PC-3 (cell line): Measurements from ENCODE around the gene IER3IP1. TPM values are rescaled to one million over a fixed set of nuclear protein-coding genes. Genes with fewer than 3 reads are reported as not detected.
A peak's percentile ranks its signal among the peaks of the same experiment; 100 is the strongest.
"Not testable (repeated sequence)": the region's sequence is repeated elsewhere in the genome, so short reads cannot be mapped to it uniquely, and the experiment has no call there.

Source experiments
- ATAC-seq: fragments of 200-7000 bp; cut with Tn5 transposase; 2 replicates; pipeline ENCODE4 v1.9.1; 2020; ENCODE audit warnings: mild to moderate bottlenecking, moderate library complexity
- BruUV-seq: library from RNA; stranded (reverse); fragments of 400-500 nt; replicated peaks from 2 replicates; lab custom pipeline; 2021; lab: Mats Ljungman, UMichigan
- CTCF ChIA-PET: fragments of 300-600 bp; sonication (Branson Sonifier 250); formaldehyde crosslinking; loops from one replicate; lab custom pipeline; 2022; ENCODE audit warnings: antibody characterized with exemption; lab: Charles Lee
- POLR2A ChIA-PET: fragments of 300-600 bp; sonication (Branson Sonifier 250); formaldehyde crosslinking; loops from one replicate; lab custom pipeline; 2022; ENCODE audit warnings: antibody characterized with exemption; ENCODE audit not compliant: unreplicated experiment; lab: Charles Lee
- DNase-seq: peaks from one replicate; pipeline ENCODE4 v3.0.0-alpha.2; 2015
- H2AFZ ChIP-seq: fragments of 300-600 bp; sonication (generic); 2 replicates; pipeline ENCODE4 v1.6.0; 2016; ENCODE audit warnings: antibody characterized with exemption, low read length
- H3F3A ChIP-seq: fragments of 300-600 bp; sonication (generic); one replicate; pipeline ENCODE4 v1.6.0; 2017; ENCODE audit warnings: antibody characterized with exemption, low read length, control low read depth, mild to moderate bottlenecking; ENCODE audit not compliant: unreplicated experiment
- H3K27ac ChIP-seq: fragments of 300-600 bp; sonication (generic); 2 replicates; pipeline ENCODE4 v1.5.1; 2016; ENCODE audit warnings: mild to moderate bottlenecking, low read length
- H3K27me3 ChIP-seq: fragments of 300-600 bp; sonication (generic); 2 replicates; pipeline ENCODE4 v1.6.1; 2016; ENCODE audit warnings: low read length, mixed read lengths
- H3K36me3 ChIP-seq: fragments of 300-600 bp; sonication (generic); 2 replicates; pipeline ENCODE4 v1.6.1; 2016; ENCODE audit warnings: low read depth, mixed run types, low read length, mixed read lengths
- H3K4me1 ChIP-seq: fragments of 300-600 bp; sonication (generic); 2 replicates; pipeline ENCODE4 v1.5.1; 2016; ENCODE audit warnings: low read length; ENCODE audit not compliant: insufficient read depth
- H3K4me2 ChIP-seq: fragments of 300-600 bp; sonication (generic); 2 replicates; pipeline ENCODE4 v1.6.0; 2016; ENCODE audit warnings: low read length
- H3K4me3 ChIP-seq: fragments of 300-600 bp; sonication (generic); 2 replicates; pipeline ENCODE4 v1.5.1; 2016; ENCODE audit warnings: mild to moderate bottlenecking, low read length, mixed read lengths
- H3K79me2 ChIP-seq: fragments of 300-600 bp; sonication (generic); 2 replicates; pipeline ENCODE4 v1.6.1; 2017; ENCODE audit warnings: low read length, mixed read lengths
- H3K9ac ChIP-seq: fragments of 300-600 bp; sonication (generic); 2 replicates; pipeline ENCODE4 v1.6.0; 2016; ENCODE audit warnings: mild to moderate bottlenecking, low read length
- H3K9me2 ChIP-seq: fragments of 300-600 bp; sonication (generic); replicated peaks from 2 replicates; pipeline ENCODE4 v1.6.1; 2016; ENCODE audit warnings: mixed run types, low read length, mixed read lengths
- H3K9me3 ChIP-seq: fragments of 300-600 bp; sonication (generic); 2 replicates; pipeline ENCODE4 v1.6.1; 2016; ENCODE audit warnings: low read length, mixed read lengths
- H4K20me1 ChIP-seq: fragments of 300-600 bp; sonication (generic); 2 replicates; pipeline ENCODE4 v1.6.1; 2016; ENCODE audit warnings: low read length, mixed read lengths
- EZH2 ChIP-seq: fragments of 300-600 bp; sonication (generic); IDR thresholded peaks from one replicate; pipeline ENCODE4 v1.6.1; 2017; ENCODE audit warnings: antibody characterized with exemption, mild to moderate bottlenecking, low read length; ENCODE audit not compliant: unreplicated experiment
- EZH2phosphoT487 ChIP-seq: fragments of 300-600 bp; sonication (generic); IDR thresholded peaks from 2 replicates; pipeline ENCODE4 v1.6.1; 2018; ENCODE audit warnings: mild to moderate bottlenecking, antibody characterized with exemption, low read length, borderline replicate concordance
- intact Hi-C: fragments of 100-400 bp; cut with micrococcal nuclease; formaldehyde crosslinking; loops from 2 replicates; pipeline ENCODE4 v1.9.0; 2023
- total RNA-seq: library from RNA; depleted of rRNA; stranded (reverse); fragments of >200 nt; gene quantifications from 2 replicates; pipeline ENCODE4 v1.2.3, GENCODE V29; 2014
- TF ChIP-seq, protein P1 (sequence below): fragments of 300-600 bp; sonication (generic); conservative IDR thresholded peaks from 2 replicates; pipeline ENCODE4 v1.5.1; 2017; ENCODE audit warnings: antibody characterized with exemption, low read depth, mild to moderate bottlenecking, low read length

Gene IER3IP1
- total RNA-seq, 1 experiment from 2014 or later = 23.2 TPM

DNA sequence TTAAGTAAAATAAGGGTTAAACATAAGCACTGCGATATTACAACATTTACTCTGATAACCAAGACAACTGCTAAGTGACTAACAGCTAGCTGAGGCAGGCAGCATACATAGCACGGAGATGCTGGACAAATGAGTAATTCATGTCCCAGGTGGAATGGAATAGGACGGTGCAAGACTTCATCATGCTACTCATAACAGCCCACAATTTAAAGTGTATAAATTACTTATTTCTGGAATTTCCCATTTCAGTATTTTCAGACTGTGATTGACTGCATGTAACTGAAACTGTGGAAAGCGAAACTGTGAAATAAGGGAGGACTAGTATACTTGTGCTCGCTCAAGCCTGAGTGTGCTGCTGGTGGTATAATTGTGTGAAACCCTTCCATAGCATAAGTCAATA, 12.9 kb downstream of the IER3IP1 start:
- no peak overlapping the region for H2AFZ ChIP-seq
- H3K4me2 ChIP-seq = no peak overlapping the region
- H4K20me1 ChIP-seq = no peaks in the 10 kb centered on the region
- no peak for ATAC-seq
- H3K9me3 ChIP-seq = no peaks in the 10 kb centered on the region
- no peaks in the 10 kb centered on the region for H3K9me2 ChIP-seq
- intact Hi-C loops = no loop called here
- no TSS peak for BruUV-seq
- no peak for DNase-seq
- no peak for TF ChIP-seq EZH2
- no peak for TF ChIP-seq EZH2phosphoT487
- TF ChIP-seq, protein P1, sequence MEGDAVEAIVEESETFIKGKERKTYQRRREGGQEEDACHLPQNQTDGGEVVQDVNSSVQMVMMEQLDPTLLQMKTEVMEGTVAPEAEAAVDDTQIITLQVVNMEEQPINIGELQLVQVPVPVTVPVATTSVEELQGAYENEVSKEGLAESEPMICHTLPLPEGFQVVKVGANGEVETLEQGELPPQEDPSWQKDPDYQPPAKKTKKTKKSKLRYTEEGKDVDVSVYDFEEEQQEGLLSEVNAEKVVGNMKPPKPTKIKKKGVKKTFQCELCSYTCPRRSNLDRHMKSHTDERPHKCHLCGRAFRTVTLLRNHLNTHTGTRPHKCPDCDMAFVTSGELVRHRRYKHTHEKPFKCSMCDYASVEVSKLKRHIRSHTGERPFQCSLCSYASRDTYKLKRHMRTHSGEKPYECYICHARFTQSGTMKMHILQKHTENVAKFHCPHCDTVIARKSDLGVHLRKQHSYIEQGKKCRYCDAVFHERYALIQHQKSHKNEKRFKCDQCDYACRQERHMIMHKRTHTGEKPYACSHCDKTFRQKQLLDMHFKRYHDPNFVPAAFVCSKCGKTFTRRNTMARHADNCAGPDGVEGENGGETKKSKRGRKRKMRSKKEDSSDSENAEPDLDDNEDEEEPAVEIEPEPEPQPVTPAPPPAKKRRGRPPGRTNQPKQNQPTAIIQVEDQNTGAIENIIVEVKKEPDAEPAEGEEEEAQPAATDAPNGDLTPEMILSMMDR = no peak
- no peak overlapping the region for H3K4me3 ChIP-seq
- ChIA-PET POLR2A (no interaction called here), CTCF (no interaction called here)
- H3K27ac ChIP-seq = no peak overlapping the region
- H3K79me2 ChIP-seq = peaks cover 51% of the 10 kb centered on the region
- no peaks in the 10 kb centered on the region for H3K27me3 ChIP-seq
- peaks cover 5% of the 10 kb centered on the region; the same call in 1 of the 2 replicates for H3K4me1 ChIP-seq
- H3F3A ChIP-seq = no peaks in the 10 kb centered on the region
- no peak overlapping the region for H3K9ac ChIP-seq
- no peaks in the 10 kb centered on the region for H3K36me3 ChIP-seq

DNA sequence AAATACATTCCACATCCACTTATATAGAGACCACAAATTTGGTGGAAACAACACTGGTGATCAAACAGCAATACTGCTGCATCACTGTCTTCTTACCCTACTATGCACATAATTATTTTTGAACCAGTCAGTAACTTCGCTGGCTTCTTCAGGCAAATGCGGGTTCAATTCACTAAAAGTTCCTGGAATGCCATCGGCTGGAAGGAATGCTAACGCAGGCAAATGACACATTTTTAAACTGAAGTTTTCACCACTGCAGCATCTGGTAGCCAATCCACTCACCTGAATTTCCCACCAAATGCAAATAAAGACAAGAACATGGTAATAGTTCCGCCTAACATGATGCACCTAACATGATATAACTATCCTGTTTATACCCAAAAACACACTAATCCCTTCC, 15.9 kb downstream of the IER3IP1 start:
- no peak overlapping the region for H2AFZ ChIP-seq
- H3K9ac ChIP-seq = no peak overlapping the region
- no peaks in the 10 kb centered on the region for H3K4me1 ChIP-seq
- no peak for ATAC-seq
- H3K36me3 ChIP-seq = no peaks in the 10 kb centered on the region
- H3K4me3 ChIP-seq = no peak overlapping the region
- H3K79me2 ChIP-seq = peaks cover 39% of the 10 kb centered on the region
- DNase-seq = no peak
- H4K20me1 ChIP-seq = no peaks in the 10 kb centered on the region
- no peaks in the 10 kb centered on the region for H3K27me3 ChIP-seq
- ChIA-PET POLR2A (no interaction called here), CTCF (no interaction called here)
- H3K9me3 ChIP-seq = no peaks in the 10 kb centered on the region
- H3K4me2 ChIP-seq = no peak overlapping the region
- TF ChIP-seq EZH2 = no peak
- no peak for TF ChIP-seq EZH2phosphoT487
- TF ChIP-seq, protein P1 = no peak
- H3F3A ChIP-seq = no peaks in the 10 kb centered on the region
- no peak overlapping the region for H3K27ac ChIP-seq
- no TSS peak for BruUV-seq
- intact Hi-C loops = no loop called here
- H3K9me2 ChIP-seq = no peaks in the 10 kb centered on the region

DNA sequence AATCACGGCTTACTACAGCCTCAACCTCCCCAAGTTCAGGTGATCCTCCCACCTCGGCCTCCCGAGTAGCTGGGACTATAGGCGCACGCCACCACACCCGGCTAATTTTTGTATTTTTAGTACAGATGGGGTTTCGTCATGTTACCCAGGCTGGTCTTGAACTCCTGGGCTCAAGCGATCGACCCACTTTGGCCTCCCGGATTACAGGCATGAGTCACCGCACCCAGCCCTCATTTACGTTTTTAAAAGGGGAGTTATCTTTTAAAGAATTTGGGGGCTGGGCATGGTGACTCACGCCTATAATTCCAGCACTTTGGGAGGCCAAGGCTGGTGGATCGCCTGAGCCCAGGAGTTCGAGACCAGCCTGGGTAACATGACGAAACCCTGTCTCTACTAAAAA, 17.8 kb downstream of the IER3IP1 start:
- ATAC-seq, H3K27me3 ChIP-seq, H3K4me3 ChIP-seq, intact Hi-C loops, H2AFZ ChIP-seq, H3K4me1 ChIP-seq, H3K9me2 ChIP-seq, H3K27ac ChIP-seq, H3K4me2 ChIP-seq, H3K9me3 ChIP-seq, BruUV-seq, H3F3A ChIP-seq, H4K20me1 ChIP-seq, CTCF ChIA-PET, H3K36me3 ChIP-seq, H3K9ac ChIP-seq, POLR2A ChIA-PET: not testable (repeated sequence)
- peak; percentile 27 for DNase-seq
- peaks cover 25% of the 10 kb centered on the region for H3K79me2 ChIP-seq
